A549 (cell line): ENCODE results near the gene JOSD1.

Source experiments
- CEBPB ChIP-seq, 2 experiments: fragments of >200 bp in 1 of 2; sonication (Bioruptor Twin) in 1 of 2; formaldehyde crosslinking in 1 of 2; IDR thresholded peaks; 2 replicates each; pipeline ENCODE4 v1.6.1; 2012 to 2016
- CHD2 ChIP-seq: fragments of 150-350 bp; IDR thresholded peaks from 2 replicates; pipeline ENCODE4 v1.6.1; 2014; ENCODE audit warnings: low read length; ENCODE audit not compliant: partially characterized antibody
- CTCF ChIP-seq: fragments of >200 bp; sonication (Bioruptor Twin); formaldehyde crosslinking; IDR thresholded peaks from 3 replicates; pipeline ENCODE4 v1.5.1; 2016
- NFE2L2 ChIP-seq: fragments of 150-350 bp; conservative IDR thresholded peaks from 2 replicates; pipeline ENCODE4 v1.6.1; 2014; ENCODE audit warnings: low read length
- NR3C1 ChIP-seq: fragments of >200 bp; sonication (Bioruptor Twin); formaldehyde crosslinking; IDR thresholded peaks from 3 replicates; pipeline ENCODE4 v1.6.1; 2017
- PHF8 ChIP-seq: fragments of 200-600 bp; sonication (generic); IDR thresholded peaks from 2 replicates; pipeline ENCODE4 v1.6.1; 2016; ENCODE audit warnings: low read depth, mild to moderate bottlenecking, antibody characterized with exemption, moderate library complexity, borderline replicate concordance
- POLR2A ChIP-seq: IDR thresholded peaks from 2 replicates; pipeline ENCODE4 v1.6.1; 2012; ENCODE audit warnings: mild to moderate bottlenecking, low read length
- REST ChIP-seq: fragments of 200-600 bp; sonication (generic); IDR thresholded peaks from 2 replicates; pipeline ENCODE4 v1.6.1; 2016; ENCODE audit warnings: antibody characterized with exemption, mild to moderate bottlenecking, moderate library complexity
- RFX5 ChIP-seq: fragments of 450-650 bp; IDR thresholded peaks from 2 replicates; pipeline ENCODE4 v1.7.1; 2014; ENCODE audit warnings: antibody characterized with exemption, mild to moderate bottlenecking, moderate library complexity
- TF ChIP-seq, protein P1 (sequence below): fragments of 250-450 bp; sonication (Bioruptor Pico); IDR thresholded peaks from 2 replicates; pipeline ENCODE4 v1.5.0; 2021; ENCODE audit warnings: mild to moderate bottlenecking, moderate library complexity, borderline replicate concordance

DNA sequence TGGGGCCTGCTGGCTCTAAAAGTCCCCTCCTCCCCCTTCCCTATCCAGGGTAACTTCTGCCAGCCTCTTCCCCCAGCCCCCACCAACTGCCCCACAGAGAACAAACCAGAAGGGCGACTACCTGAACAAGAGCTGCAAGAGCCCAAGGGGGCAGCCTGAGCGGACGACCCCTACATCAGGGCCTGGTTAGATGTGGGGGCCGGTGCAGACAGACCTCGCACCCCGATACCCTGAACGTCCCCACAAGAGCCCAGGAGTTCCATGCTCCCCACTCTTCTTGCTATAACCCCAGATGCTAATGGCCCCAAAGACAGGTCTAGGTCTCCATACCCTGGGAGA lies 34.4 kb upstream of the JOSD1 start:
- TF ChIP-seq CTCF (no peak), CHD2 (no peak), RFX5 (no peak), CEBPB (IDR thresholded peaks at IDR 0.05) (no peak), NR3C1 (no peak), POLR2A (no peak), NFE2L2 (no peak), PHF8 (no peak), REST (no peak)
- TF ChIP-seq, protein P1, sequence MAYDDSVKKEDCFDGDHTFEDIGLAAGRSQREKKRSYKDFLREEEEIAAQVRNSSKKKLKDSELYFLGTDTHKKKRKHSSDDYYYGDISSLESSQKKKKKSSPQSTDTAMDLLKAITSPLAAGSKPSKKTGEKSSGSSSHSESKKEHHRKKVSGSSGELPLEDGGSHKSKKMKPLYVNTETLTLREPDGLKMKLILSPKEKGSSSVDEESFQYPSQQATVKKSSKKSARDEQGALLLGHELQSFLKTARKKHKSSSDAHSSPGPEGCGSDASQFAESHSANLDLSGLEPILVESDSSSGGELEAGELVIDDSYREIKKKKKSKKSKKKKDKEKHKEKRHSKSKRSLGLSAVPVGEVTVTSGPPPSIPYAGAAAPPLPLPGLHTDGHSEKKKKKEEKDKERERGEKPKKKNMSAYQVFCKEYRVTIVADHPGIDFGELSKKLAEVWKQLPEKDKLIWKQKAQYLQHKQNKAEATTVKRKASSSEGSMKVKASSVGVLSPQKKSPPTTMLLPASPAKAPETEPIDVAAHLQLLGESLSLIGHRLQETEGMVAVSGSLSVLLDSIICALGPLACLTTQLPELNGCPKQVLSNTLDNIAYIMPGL (CRISPR knock-in tag), result no peak
